MCF 10A (cell line): ENCODE measurements around the gene KMT2C. TPM values are rescaled to one million over a fixed set of nuclear protein-coding genes. Genes with fewer than 3 reads are reported as not detected.

Source experiments
- Bru-seq: library from RNA; stranded (reverse); fragments of 400-500 nt; gene quantifications from one replicate; lab custom pipeline; 2021; lab: Mats Ljungman, UMichigan
- BruChase-seq, 2 experiments: library from RNA; stranded (reverse); fragments of 400-500 nt; gene quantifications; one replicate each; lab custom pipeline; 2021; lab: Mats Ljungman, UMichigan
- BruUV-seq: library from RNA; stranded (reverse); fragments of 400-500 nt; replicated peaks from 2 replicates; lab custom pipeline; 2021; lab: Mats Ljungman, UMichigan
- CTCF ChIA-PET: fragments of 300-600 bp; sonication (Branson Sonifier 250); formaldehyde crosslinking; extraction: SDS; loops from one replicate; lab custom pipeline; 2021; ENCODE audit warnings: antibody characterized with exemption, inconsistent platforms; lab: Yijun Ruan, JAX
- POLR2A ChIA-PET: fragments of 300-600, 350-650 bp; sonication (Branson Sonifier 250); formaldehyde crosslinking; extraction: SDS; loops from one replicate; lab custom pipeline; 2020; ENCODE audit warnings: antibody characterized with exemption, inconsistent platforms; lab: Yijun Ruan, JAX
- DNase-seq: peaks from one replicate; pipeline ENCODE4 v3.0.0-alpha.2; 2018; ENCODE audit not compliant: unreplicated experiment
- H3K27ac Mint-ChIP-seq: one replicate; pipeline ENCODE4 v1.8.0; 2022; ENCODE audit warnings: mild to moderate bottlenecking, low read depth, mixed read lengths; ENCODE audit not compliant: unreplicated experiment
- H3K27me3 Mint-ChIP-seq: one replicate; pipeline ENCODE4 v1.8.0; 2022; ENCODE audit warnings: mixed read lengths; ENCODE audit not compliant: insufficient read depth, unreplicated experiment
- H3K36me3 Mint-ChIP-seq: one replicate; pipeline ENCODE4 v1.8.0; 2022; ENCODE audit warnings: mild to moderate bottlenecking, moderate library complexity, mixed read lengths; ENCODE audit not compliant: insufficient read depth, unreplicated experiment
- H3K4me1 Mint-ChIP-seq: one replicate; pipeline ENCODE4 v1.8.0; 2022; ENCODE audit warnings: mixed read lengths; ENCODE audit not compliant: insufficient read depth, unreplicated experiment
- H3K4me3 Mint-ChIP-seq: one replicate; pipeline ENCODE4 v1.8.0; 2022; ENCODE audit warnings: mild to moderate bottlenecking, moderate library complexity, mixed read lengths; ENCODE audit not compliant: unreplicated experiment
- H3K9me3 Mint-ChIP-seq: one replicate; pipeline ENCODE4 v1.8.0; 2022; ENCODE audit warnings: mixed read lengths; ENCODE audit not compliant: unreplicated experiment
- CTCF ChIP-seq: fragments of 200-600 bp; IDR thresholded peaks from one replicate; pipeline ENCODE4 v1.8.0; 2022; ENCODE audit warnings: antibody characterized with exemption, mild to moderate bottlenecking; ENCODE audit not compliant: unreplicated experiment
- intact Hi-C: fragments of 100-400 bp; cut with micrococcal nuclease; formaldehyde crosslinking; loops from 2 replicates; pipeline ENCODE4 v1.14.1; 2022
- long read RNA-seq: library from polyadenylated mRNA; stranded (forward); transcript quantifications from one replicate; pipeline ENCODE4 v2.0.0, GENCODE V29; 2022
- total RNA-seq: library from RNA; stranded (reverse); gene quantifications from 2 replicates; pipeline ENCODE4 v1.2.3, GENCODE V29; 2022

Gene KMT2C
- total RNA-seq, result 47.6 and 54.6 TPM in 2 replicates
- percentile 90 among the genes with signal in this experiment for Bru-seq, nascent RNA
- percentile 87 among the genes with signal in this experiment for BruChase-seq, experiment 1, labeled RNA remaining after a 6-hour chase
- percentile 89 among the genes with signal in this experiment for BruChase-seq, experiment 2, labeled RNA remaining after a 2-hour chase
- long read RNA-seq, partial matches to known transcripts, result 4 of 11 reads
- long read RNA-seq, other reads (novel, unspliced or antisense), result 7 of 11 reads

GRCh38 chr7:152435384-152436110, at the start of gene KMT2C:
TSS of gene KMT2C (minus strand) at chr7:152436003. CDS start at chr7:152435786, 217 bp downstream.
- Mint-ChIP-seq H3K4me1 (peaks cover 16% of the 10 kb centered on the region), H3K27me3 (no peaks in the 10 kb centered on the region), H3K27ac (peak within 1 kb of the TSS; percentile 84), H3K4me3 (peak within 1 kb of the TSS; percentile 88), H3K9me3 (no peaks in the 10 kb centered on the region), H3K36me3 (peaks cover 5% of the 10 kb centered on the region)
- CTCF ChIA-PET, result interaction anchor here (0.7 to 1.0 kb wide), 2 partner anchors 115 to 377 kb away, joined by 3 read pairs; no protein-coding TSS in a partner anchor
- no peak for TF ChIP-seq CTCF
- POLR2A ChIA-PET, result interaction anchor here (0.6 to 5.6 kb wide), 6 partner anchors 18 to 388 kb away, joined by 3 to 39 read pairs (median 6); no protein-coding TSS in a partner anchor
- intact Hi-C loops, result loop anchor here (2.0 to 5.0 kb wide), 2 partner anchors 95 to 242 kb away; partner anchors contain the start of gene XRCC2
- BruUV-seq, result no TSS peak
- peak; percentile 54 for DNase-seq

GRCh38 chr7:152481082-152481481, 45.3 kb upstream of the KMT2C start:
- H3K27me3 Mint-ChIP-seq, result no peaks in the 10 kb centered on the region
- no peak for DNase-seq
- POLR2A ChIA-PET, result no interaction called here
- TF ChIP-seq CTCF, result no peak
- no TSS peak for BruUV-seq
- no peaks in the 10 kb centered on the region for H3K9me3 Mint-ChIP-seq
- CTCF ChIA-PET, result interaction anchor here (0.6 kb wide), 2 partner anchors 85 to 530 kb away, joined by 3 read pairs; no protein-coding TSS in a partner anchor
- intact Hi-C loops, result no loop called here
- H3K4me1 Mint-ChIP-seq, result no peaks in the 10 kb centered on the region
- H3K36me3 Mint-ChIP-seq, result no peaks in the 10 kb centered on the region
- no peak overlapping the region for H3K27ac Mint-ChIP-seq
- no peak overlapping the region for H3K4me3 Mint-ChIP-seq

DNA sequence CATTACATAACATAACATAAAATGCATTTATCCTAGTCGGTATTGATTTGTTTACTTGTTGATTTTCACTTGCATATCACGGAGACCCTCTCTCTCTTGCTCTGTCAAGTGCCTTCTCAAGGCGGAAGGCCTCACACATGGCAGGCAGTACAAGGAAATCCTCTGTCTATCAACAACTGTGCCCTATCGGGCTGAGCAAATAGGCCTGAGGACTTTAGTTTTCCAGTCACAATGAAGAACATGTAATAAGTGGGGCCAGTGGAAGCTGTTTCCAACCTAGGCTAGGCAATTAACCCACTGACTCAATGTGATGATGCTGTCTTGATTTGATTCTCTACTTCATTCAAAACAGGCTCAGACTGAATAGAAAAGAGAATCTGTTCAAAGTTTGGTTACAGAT, 44.9 kb upstream of the KMT2C start:
- no TSS peak for BruUV-seq
- Mint-ChIP-seq H3K4me1 (no peaks in the 10 kb centered on the region), H3K36me3 (no peaks in the 10 kb centered on the region)

More for the DNA sequence above, 44.9 kb upstream of the KMT2C start:
- no peak for TF ChIP-seq CTCF
- CTCF ChIA-PET, result interaction anchor here (0.6 kb wide), 2 partner anchors 85 to 529 kb away, joined by 3 read pairs; no protein-coding TSS in a partner anchor
- POLR2A ChIA-PET, result no interaction called here
- H3K27ac Mint-ChIP-seq, result no peak overlapping the region
- intact Hi-C loops, result no loop called here
- no peaks in the 10 kb centered on the region for H3K9me3 Mint-ChIP-seq
- no peak for DNase-seq
- H3K27me3 Mint-ChIP-seq, result no peaks in the 10 kb centered on the region
- no peak overlapping the region for H3K4me3 Mint-ChIP-seq
